K562 (cell line): ENCODE measurements around the gene TAT. TPM values are rescaled to one million over a fixed set of nuclear protein-coding genes. Genes with fewer than 3 reads are reported as not detected.

Source experiments
- ATAC-seq: fragments of 200-7000 bp; cut with Tn5 transposase; 3 replicates; pipeline ENCODE4 v1.9.1; 2020; ENCODE audit warnings: moderate library complexity
- BruUV-seq: library from RNA; stranded (reverse); fragments of 400-500 nt; replicated peaks from 2 replicates; lab custom pipeline; 2021; lab: Mats Ljungman, UMichigan
- CTCF ChIA-PET: fragments of 300-600 bp; formaldehyde crosslinking; extraction: SDS; loops from one replicate; lab custom pipeline; 2021; ENCODE audit warnings: low intra/inter-chr PET ratio; lab: Yijun Ruan, JAX
- POLR2A ChIA-PET: fragments of 300-600, 350-650 bp; sonication (Branson Sonifier 250); formaldehyde crosslinking; extraction: SDS; loops from one replicate; lab custom pipeline; 2021; ENCODE audit warnings: antibody characterized with exemption, inconsistent platforms; lab: Yijun Ruan, JAX
- DNase-seq, 4 experiments: peaks; one replicate each; pipeline versions ENCODE4 v3.0.0 to v3.0.0-alpha.2; 2011 to 2018; ENCODE audit warnings: low spot score in 3 of 4, mixed read lengths in 3 of 4; ENCODE audit errors: extremely low read depth in 1 of 4
- FAIRE-seq: peaks from 2 replicates; lab custom pipeline; 2011; peaks lifted over from hg19 to GRCh38; lab: Jason Lieb, UNC
- H2AFZ ChIP-seq: 2 replicates; pipeline ENCODE4 v1.6.0; 2011; ENCODE audit warnings: low read depth, low read length, control low read depth, inconsistent platforms
- H3K27ac ChIP-seq: fragments of 200-600 bp; 3 replicates; pipeline ENCODE4 v1.8.0; 2011; ENCODE audit warnings: low read depth, mild to moderate bottlenecking, control low read depth, inconsistent platforms, low read length, moderate library complexity, mixed read lengths; ENCODE audit errors: extremely low read depth
- H3K27me3 ChIP-seq, 2 experiments: fragments of 300-600 bp in 1 of 2; 2 replicates in 1 of 2; 3 replicates in 1 of 2; pipeline versions ENCODE4 v1.6.0 to v1.8.0; 2011; ENCODE audit warnings: inconsistent platforms in 2 of 2, low read length in 2 of 2, mild to moderate bottlenecking in 1 of 2, mixed read lengths in 1 of 2, moderate library complexity in 1 of 2; ENCODE audit not compliant: control insufficient read depth in 2 of 2, insufficient read depth in 2 of 2
- H3K36me3 ChIP-seq: fragments of 300-600 bp; 3 replicates; pipeline ENCODE4 v1.8.0; 2011; ENCODE audit warnings: mild to moderate bottlenecking, low read length, inconsistent platforms; ENCODE audit not compliant: control insufficient read depth, insufficient read depth
- H3K4me1 ChIP-seq, 2 experiments: fragments of 200-600 bp in 1 of 2; replicated peaks in 1 of 2; 2 replicates in 1 of 2; 3 replicates in 1 of 2; pipeline versions ENCODE4 v1.5.1 to v1.8.0; 2011; ENCODE audit warnings: inconsistent platforms in 2 of 2, low read length in 2 of 2, mild to moderate bottlenecking in 1 of 2, mixed read lengths in 1 of 2, moderate library complexity in 1 of 2; ENCODE audit not compliant: control insufficient read depth in 2 of 2, insufficient read depth in 2 of 2
- H3K4me2 ChIP-seq: 2 replicates; pipeline ENCODE4 v1.6.1; 2011; ENCODE audit warnings: low read length, control low read depth, inconsistent platforms, mixed read lengths; ENCODE audit not compliant: insufficient read depth
- H3K4me3 ChIP-seq: fragments of 200-600 bp; sonication (generic), shearing (Covaris generic); 2 replicates; pipeline ENCODE4 v1.5.1; 2016; ENCODE audit warnings: control low read depth, inconsistent platforms
- H3K79me2 ChIP-seq: fragments of 200-600 bp; 3 replicates; pipeline ENCODE4 v1.8.0; 2011; ENCODE audit warnings: low read length, inconsistent platforms; ENCODE audit not compliant: control insufficient read depth, insufficient read depth
- H3K9ac ChIP-seq, 2 experiments: 2 replicates each; pipeline versions ENCODE4 v1.6.0 to v1.6.1; 2011; ENCODE audit warnings: low read depth in 2 of 2, low read length in 2 of 2, control low read depth in 1 of 2, inconsistent platforms in 1 of 2, mild to moderate bottlenecking in 1 of 2, mixed read lengths in 1 of 2; ENCODE audit not compliant: insufficient read depth in 1 of 2
- H3K9me1 ChIP-seq: one replicate; pipeline ENCODE4 v1.6.0; 2011; ENCODE audit warnings: inconsistent platforms, mild to moderate bottlenecking, low read length, moderate library complexity; ENCODE audit not compliant: control insufficient read depth, insufficient read depth
- H3K9me3 ChIP-seq: replicated peaks from 2 replicates; pipeline ENCODE4 v1.5.1; 2011; ENCODE audit warnings: low read depth, low read length, inconsistent platforms; ENCODE audit not compliant: control insufficient read depth, insufficient read depth
- H4K20me1 ChIP-seq: replicated peaks from 2 replicates; pipeline ENCODE4 v1.6.1; 2011; ENCODE audit warnings: low read length, inconsistent platforms, mixed read lengths; ENCODE audit not compliant: control insufficient read depth, insufficient read depth
- ATF1 ChIP-seq, 2 experiments: fragments of 450-650 bp in 1 of 2; IDR thresholded peaks; 2 replicates each; pipeline ENCODE4 v1.6.1; 2016; ENCODE audit warnings: missing compliant biosample characterization in 1 of 2, missing genetic modification characterization in 1 of 2
- HNRNPUL1 ChIP-seq: fragments of 200-400 bp; formaldehyde crosslinking; IDR thresholded peaks from 2 replicates; pipeline ENCODE4 v1.6.1; 2017; ENCODE audit warnings: low read length
- KDM5B ChIP-seq: fragments of 200-600 bp; sonication (generic); IDR thresholded peaks from 2 replicates; pipeline ENCODE4 v1.6.1; 2012; ENCODE audit warnings: low read depth, mild to moderate bottlenecking, moderate library complexity, low read length, control low read depth, inconsistent platforms; ENCODE audit not compliant: insufficient replicate concordance
- SMC3 ChIP-seq: conservative IDR thresholded peaks from 2 replicates; pipeline ENCODE4 v1.6.1; 2011; ENCODE audit warnings: low read depth, low read length, improper control_type of control experiment; ENCODE audit not compliant: insufficient read depth
- ZNF253 ChIP-seq: fragments of 250-450 bp; sonication (Bioruptor Pico); conservative IDR thresholded peaks from 2 replicates; pipeline ENCODE4 v1.6.1; 2021; ENCODE audit warnings: mild to moderate bottlenecking
- WGBS: fragments of 100-300 bp; shearing (Covaris generic); methylation state at CpG from one replicate; pipeline ENCODE4 v1.1.6; 2016; ENCODE audit warnings: low coverage, mixed read lengths; ENCODE audit not compliant: insufficient coverage; ENCODE audit errors: missing lambda C conversion rate; 5-methylcytosine and 5-hydroxymethylcytosine counted together
- in situ Hi-C: fragments of 300-500 bp; cut with MboI; formaldehyde crosslinking; loops from 4 replicates; pipeline ENCODE4 v1.15.0; 2018; ENCODE audit warnings: inconsistent platforms, mixed read lengths
- intact Hi-C: fragments of 100-400 bp; cut with micrococcal nuclease; formaldehyde crosslinking; loops from 2 replicates; pipeline ENCODE4 v1.14.2; 2022
- polyA plus RNA-seq, 8 experiments: library from polyadenylated mRNA; depleted of rRNA in 4 of 8; stranded (reverse) in 5 of 8; unstranded in 3 of 8; fragments of >200 nt; fragmentation: Nextera tagmentation in 2 of 8; fragmentation: Illumina TruSeq in 1 of 8; extraction: Ambion mirVana in 2 of 8; extraction: Trizol in 1 of 8; gene quantifications; 2 replicates each; pipeline versions ENCODE4 v1.2.1 to v1.2.3, GENCODE V29; 2011 to 2014; ENCODE audit warnings: inconsistent platforms in 1 of 8, missing spikeins in 1 of 8
- total RNA-seq, 7 experiments: library from RNA; depleted of rRNA in 6 of 7; stranded (reverse); fragments of >200 nt in 6 of 7; fragmentation: Illumina TruSeq in 2 of 7; extraction: Trizol in 2 of 7; gene quantifications; 2 replicates each; pipeline versions ENCODE4 v1.2.1 to v1.2.3, GENCODE V29; 2011 to 2021; ENCODE audit warnings: low replicate concordance in 1 of 7
- TF ChIP-seq, protein P1 (sequence below), 2 experiments: fragments of 450-650 bp; formaldehyde crosslinking in 1 of 2; IDR thresholded peaks; 2 replicates each; pipeline versions ENCODE4 v1.4.0 to v1.6.1; 2014 to 2020; ENCODE audit warnings: mild to moderate bottlenecking in 2 of 2, borderline replicate concordance in 1 of 2, low read depth in 1 of 2
- TF ChIP-seq, protein P2 (sequence below), 3 experiments: IDR thresholded peaks in 2 of 3; conservative IDR thresholded peaks in 1 of 3; 2 replicates each; pipeline ENCODE4 v1.5.1; 2011 to 2012; ENCODE audit warnings: low read length in 3 of 3, mild to moderate bottlenecking in 3 of 3, control low read depth in 2 of 3, improper control_type of control experiment in 1 of 3, inconsistent platforms in 1 of 3, low read depth in 1 of 3, mixed read lengths in 1 of 3, moderate library complexity in 1 of 3; ENCODE audit not compliant: insufficient read depth in 2 of 3
- TF ChIP-seq, protein P3 (sequence below): fragments of 450-650 bp; IDR thresholded peaks from 2 replicates; pipeline ENCODE4 v1.7.1; 2018; ENCODE audit warnings: mild to moderate bottlenecking, low read depth; ENCODE audit not compliant: partially characterized antibody

The TAT gene
- total and polyA plus RNA-seq, 9 of the 15 experiments (the other 6 are each of a cell fraction or from before 2014, with no cell fraction given), result 0.04 to 0.24 (median 0.04) TPM; not detected in 6

DNA sequence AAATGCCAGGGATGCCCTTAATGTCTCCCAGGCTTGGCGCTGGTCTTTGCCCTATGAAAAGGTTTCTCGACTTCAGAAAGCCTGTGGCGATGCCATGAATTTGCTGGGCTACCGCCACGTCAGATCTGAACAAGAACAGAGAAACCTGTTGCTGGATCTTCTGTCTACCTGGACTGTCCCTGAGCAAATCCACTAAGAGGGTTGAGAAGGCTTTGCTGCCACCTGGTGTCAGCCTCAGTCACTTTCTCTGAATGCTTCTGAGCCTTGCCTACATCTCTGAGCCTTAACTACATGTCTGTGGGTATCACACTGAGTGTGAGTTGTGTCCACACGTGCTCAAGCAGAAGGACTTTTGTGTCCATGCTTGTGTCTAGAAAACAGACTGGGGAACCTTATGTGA lies 39.2 kb downstream of the TAT start:
- in situ Hi-C loops, result no loop called here
- POLR2A ChIA-PET, result no interaction called here
- DNase-seq, result peak; percentile 47 to 64 (median 55)
- Histone ChIP-seq H3K4me1 (no peaks in the 10 kb centered on the region), H3K4me3 (no peak overlapping the region), H3K9me1 (no peaks in the 10 kb centered on the region), H3K79me2 (no peaks in the 10 kb centered on the region), H3K27me3 (peaks cover 9 to 21% of the 10 kb centered on the region in 2 experiments), H3K36me3 (no peaks in the 10 kb centered on the region), H3K9me3 (no peaks in the 10 kb centered on the region), H4K20me1 (0 out of 2 replicates have a peak, but pooled peaks cover 3% of the 10 kb centered on the region), H3K9ac (no peak overlapping the region), H3K27ac (no peak overlapping the region), H3K4me2 (no peak overlapping the region), H2AFZ (no peak overlapping the region)
- no TSS peak for BruUV-seq
- CTCF ChIA-PET, result interaction anchor here (0.6 to 1.4 kb wide), 3 partner anchors 13 to 1324 kb away, joined by 3 to 6 read pairs (median 3); no protein-coding TSS in a partner anchor
- ATAC-seq, result peak; percentile 90
- WGBS, result 1% methylated on average over 6 of the region's 6 CpGs
- intact Hi-C loops, result loop anchor here (2.0 to 5.0 kb wide), 2 partner anchors 35 to 125 kb away; no protein-coding TSS in a partner anchor
- FAIRE-seq, result peak; percentile 96
- TF ChIP-seq, protein P1, sequence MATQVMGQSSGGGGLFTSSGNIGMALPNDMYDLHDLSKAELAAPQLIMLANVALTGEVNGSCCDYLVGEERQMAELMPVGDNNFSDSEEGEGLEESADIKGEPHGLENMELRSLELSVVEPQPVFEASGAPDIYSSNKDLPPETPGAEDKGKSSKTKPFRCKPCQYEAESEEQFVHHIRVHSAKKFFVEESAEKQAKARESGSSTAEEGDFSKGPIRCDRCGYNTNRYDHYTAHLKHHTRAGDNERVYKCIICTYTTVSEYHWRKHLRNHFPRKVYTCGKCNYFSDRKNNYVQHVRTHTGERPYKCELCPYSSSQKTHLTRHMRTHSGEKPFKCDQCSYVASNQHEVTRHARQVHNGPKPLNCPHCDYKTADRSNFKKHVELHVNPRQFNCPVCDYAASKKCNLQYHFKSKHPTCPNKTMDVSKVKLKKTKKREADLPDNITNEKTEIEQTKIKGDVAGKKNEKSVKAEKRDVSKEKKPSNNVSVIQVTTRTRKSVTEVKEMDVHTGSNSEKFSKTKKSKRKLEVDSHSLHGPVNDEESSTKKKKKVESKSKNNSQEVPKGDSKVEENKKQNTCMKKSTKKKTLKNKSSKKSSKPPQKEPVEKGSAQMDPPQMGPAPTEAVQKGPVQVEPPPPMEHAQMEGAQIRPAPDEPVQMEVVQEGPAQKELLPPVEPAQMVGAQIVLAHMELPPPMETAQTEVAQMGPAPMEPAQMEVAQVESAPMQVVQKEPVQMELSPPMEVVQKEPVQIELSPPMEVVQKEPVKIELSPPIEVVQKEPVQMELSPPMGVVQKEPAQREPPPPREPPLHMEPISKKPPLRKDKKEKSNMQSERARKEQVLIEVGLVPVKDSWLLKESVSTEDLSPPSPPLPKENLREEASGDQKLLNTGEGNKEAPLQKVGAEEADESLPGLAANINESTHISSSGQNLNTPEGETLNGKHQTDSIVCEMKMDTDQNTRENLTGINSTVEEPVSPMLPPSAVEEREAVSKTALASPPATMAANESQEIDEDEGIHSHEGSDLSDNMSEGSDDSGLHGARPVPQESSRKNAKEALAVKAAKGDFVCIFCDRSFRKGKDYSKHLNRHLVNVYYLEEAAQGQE (IDR thresholded peaks at IDR 0.05; ENCODE audit: borderline replicate concordance), result peak; percentile 53; the same call in 1 of the 2 replicates
- TF ChIP-seq, protein P1 (CRISPR knock-in tag; IDR thresholded peaks at IDR 0.05; ENCODE audit: low read depth), result no peak
- TF ChIP-seq, protein P2, sequence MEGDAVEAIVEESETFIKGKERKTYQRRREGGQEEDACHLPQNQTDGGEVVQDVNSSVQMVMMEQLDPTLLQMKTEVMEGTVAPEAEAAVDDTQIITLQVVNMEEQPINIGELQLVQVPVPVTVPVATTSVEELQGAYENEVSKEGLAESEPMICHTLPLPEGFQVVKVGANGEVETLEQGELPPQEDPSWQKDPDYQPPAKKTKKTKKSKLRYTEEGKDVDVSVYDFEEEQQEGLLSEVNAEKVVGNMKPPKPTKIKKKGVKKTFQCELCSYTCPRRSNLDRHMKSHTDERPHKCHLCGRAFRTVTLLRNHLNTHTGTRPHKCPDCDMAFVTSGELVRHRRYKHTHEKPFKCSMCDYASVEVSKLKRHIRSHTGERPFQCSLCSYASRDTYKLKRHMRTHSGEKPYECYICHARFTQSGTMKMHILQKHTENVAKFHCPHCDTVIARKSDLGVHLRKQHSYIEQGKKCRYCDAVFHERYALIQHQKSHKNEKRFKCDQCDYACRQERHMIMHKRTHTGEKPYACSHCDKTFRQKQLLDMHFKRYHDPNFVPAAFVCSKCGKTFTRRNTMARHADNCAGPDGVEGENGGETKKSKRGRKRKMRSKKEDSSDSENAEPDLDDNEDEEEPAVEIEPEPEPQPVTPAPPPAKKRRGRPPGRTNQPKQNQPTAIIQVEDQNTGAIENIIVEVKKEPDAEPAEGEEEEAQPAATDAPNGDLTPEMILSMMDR (IDR thresholded peaks at IDR 0.05 in 2 of 3, conservative IDR thresholded peaks at IDR 0.05 in 1 of 3; ENCODE audit: insufficient read depth in 2 of 3, low read depth in 1 of 3, low read length in 3 of 3), result peak; percentile 72 to 73 (median 72)
- TF ChIP-seq, protein P3, sequence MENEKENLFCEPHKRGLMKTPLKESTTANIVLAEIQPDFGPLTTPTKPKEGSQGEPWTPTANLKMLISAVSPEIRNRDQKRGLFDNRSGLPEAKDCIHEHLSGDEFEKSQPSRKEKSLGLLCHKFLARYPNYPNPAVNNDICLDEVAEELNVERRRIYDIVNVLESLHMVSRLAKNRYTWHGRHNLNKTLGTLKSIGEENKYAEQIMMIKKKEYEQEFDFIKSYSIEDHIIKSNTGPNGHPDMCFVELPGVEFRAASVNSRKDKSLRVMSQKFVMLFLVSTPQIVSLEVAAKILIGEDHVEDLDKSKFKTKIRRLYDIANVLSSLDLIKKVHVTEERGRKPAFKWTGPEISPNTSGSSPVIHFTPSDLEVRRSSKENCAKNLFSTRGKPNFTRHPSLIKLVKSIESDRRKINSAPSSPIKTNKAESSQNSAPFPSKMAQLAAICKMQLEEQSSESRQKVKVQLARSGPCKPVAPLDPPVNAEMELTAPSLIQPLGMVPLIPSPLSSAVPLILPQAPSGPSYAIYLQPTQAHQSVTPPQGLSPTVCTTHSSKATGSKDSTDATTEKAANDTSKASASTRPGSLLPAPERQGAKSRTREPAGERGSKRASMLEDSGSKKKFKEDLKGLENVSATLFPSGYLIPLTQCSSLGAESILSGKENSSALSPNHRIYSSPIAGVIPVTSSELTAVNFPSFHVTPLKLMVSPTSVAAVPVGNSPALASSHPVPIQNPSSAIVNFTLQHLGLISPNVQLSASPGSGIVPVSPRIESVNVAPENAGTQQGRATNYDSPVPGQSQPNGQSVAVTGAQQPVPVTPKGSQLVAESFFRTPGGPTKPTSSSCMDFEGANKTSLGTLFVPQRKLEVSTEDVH, result no peak
- TF ChIP-seq HNRNPUL1 (no peak), KDM5B (no peak), ATF1 (CRISPR knock-in tag; IDR thresholded peaks at IDR 0.05) (no peak), ATF1 (tag; IDR thresholded peaks at IDR 0.05) (no peak), SMC3 (peak; percentile 67), ZNF253 (CRISPR knock-in tag) (no peak)
